Measurements from ENCODE around the gene RALY. TPM values are rescaled to one million over a fixed set of nuclear protein-coding genes. Genes with fewer than 3 reads are reported as not detected.

Gene RALY
- total and polyA plus RNA-seq, 10 of the 15 experiments (the other 5 are each of a cell fraction or from before 2014, with no cell fraction given) = 1.2 to 246 (median 137) TPM

DNA sequence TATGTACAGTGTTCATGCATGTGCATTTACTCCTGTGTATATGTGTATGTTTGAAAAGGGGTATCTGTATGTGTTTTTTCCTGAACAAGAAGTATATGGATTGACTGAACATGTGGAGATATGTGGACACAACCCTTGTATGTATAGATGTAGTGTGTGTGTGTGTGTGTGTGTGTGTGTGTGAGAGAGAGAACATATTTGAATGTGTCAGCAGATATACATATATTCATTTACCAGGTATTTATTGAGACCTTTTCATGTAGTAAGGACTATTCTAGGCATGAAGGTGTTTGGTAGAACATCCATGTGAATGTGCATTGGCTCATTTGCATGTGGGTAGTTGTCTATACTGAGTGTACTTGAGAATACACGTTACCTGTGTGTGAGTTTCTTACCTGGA, 79.1 kb downstream of the RALY start (continued):
- TF ChIP-seq MEF2B (IDR thresholded peaks at IDR 0.05; ENCODE audit: partially characterized antibody, poor library complexity, severe bottlenecking) = no peak
- no peak for TF ChIP-seq TARDBP (IDR thresholded peaks at IDR 0.05; ENCODE audit: borderline replicate concordance)
- TF ChIP-seq SUZ12 (IDR thresholded peaks at IDR 0.05; ENCODE audit: unreplicated experiment) = no peak
- no peak for TF ChIP-seq YY1 (IDR thresholded peaks at IDR 0.05; ENCODE audit: low read depth, low read length)
- no peak for TF ChIP-seq BRCA1 (IDR thresholded peaks at IDR 0.05; ENCODE audit: low read depth, low read length)
- TF ChIP-seq, protein P1, sequence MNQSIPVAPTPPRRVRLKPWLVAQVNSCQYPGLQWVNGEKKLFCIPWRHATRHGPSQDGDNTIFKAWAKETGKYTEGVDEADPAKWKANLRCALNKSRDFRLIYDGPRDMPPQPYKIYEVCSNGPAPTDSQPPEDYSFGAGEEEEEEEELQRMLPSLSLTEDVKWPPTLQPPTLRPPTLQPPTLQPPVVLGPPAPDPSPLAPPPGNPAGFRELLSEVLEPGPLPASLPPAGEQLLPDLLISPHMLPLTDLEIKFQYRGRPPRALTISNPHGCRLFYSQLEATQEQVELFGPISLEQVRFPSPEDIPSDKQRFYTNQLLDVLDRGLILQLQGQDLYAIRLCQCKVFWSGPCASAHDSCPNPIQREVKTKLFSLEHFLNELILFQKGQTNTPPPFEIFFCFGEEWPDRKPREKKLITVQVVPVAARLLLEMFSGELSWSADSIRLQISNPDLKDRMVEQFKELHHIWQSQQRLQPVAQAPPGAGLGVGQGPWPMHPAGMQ (IDR thresholded peaks at IDR 0.05; ENCODE audit: borderline replicate concordance) = no peak
- no peak for TF ChIP-seq SUPT20H (IDR thresholded peaks at IDR 0.05; ENCODE audit: borderline replicate concordance, control insufficient read depth, low read depth, low read length)
- no peak for TF ChIP-seq HDGF (IDR thresholded peaks at IDR 0.05)
- TF ChIP-seq MXI1 (IDR thresholded peaks at IDR 0.05; ENCODE audit: low read depth, low read length) = no peak

DNA sequence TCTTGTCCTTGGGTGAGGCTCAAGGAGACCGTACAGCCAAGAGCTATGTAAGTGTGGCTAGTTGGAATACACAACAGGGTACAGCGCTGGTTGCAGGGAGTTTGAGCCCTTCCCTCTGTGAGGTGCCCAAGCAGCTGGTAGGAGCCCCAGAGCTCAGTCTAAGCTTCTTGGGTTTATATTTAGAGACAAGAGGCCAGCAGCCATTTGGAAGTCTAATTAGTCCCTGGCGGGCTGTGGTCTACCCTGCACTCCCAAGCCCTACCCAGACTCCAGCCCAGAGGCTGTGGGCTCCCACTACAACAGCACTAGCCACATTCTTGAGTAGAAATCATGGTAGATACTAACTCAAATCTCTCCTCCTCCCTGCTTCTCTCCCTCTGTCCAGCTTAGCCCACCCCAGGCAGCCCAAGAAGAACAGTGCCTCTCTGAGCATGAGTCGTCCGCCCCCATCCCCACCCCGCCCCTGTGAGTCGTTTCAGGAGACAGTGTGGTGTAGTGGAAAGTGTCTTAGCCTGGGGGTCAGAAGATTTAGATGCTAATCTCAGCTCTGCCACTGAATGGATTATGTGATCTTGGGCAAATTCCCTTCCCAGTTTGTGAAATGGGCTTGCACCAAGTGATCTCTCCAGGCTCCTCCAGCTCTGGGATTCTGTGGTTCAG, 80.5 kb downstream of the RALY start:
- in situ Hi-C loops (cut with MboI) (no loop called here), intact Hi-C loops (cut with micrococcal nuclease; ENCODE audit: unreplicated experiment) (loop anchor here (5.0 kb wide), 1 partner anchor 142 kb away; no protein-coding TSS in a partner anchor)
- CTCF ChIA-PET = interaction anchor here (1.1 kb wide), 1 partner anchor 9 kb away, joined by 3 read pairs; no protein-coding TSS in a partner anchor
- RAD21 ChIA-PET (ENCODE audit: unreplicated experiment) = no interaction called here
- POLR2A ChIA-PET = no interaction called here
- H3K9ac ChIP-seq (ENCODE audit: control insufficient read depth, insufficient read depth, low read length) = no peak overlapping the region
- 63% methylated on average over 7 of the region's 7 CpGs for WGBS (ENCODE audit: insufficient coverage, insufficient replicate concordance, low lambda C conversion rate, missing lambda C conversion rate)
- H3K4me2 ChIP-seq (ENCODE audit: control insufficient read depth, insufficient read depth) = no peak overlapping the region
- no peak for DNase-seq (ENCODE audit: low read depth, low spot score)
- peaks cover 24 to 37% of the 10 kb centered on the region in 2 experiments; a peak in 3 of 4 replicates for H3K36me3 ChIP-seq (ENCODE audit: control insufficient read depth in 2 of 2, insufficient read depth in 2 of 2, low read length in 1 of 2)
- ATAC-seq = no peak
- BruUV-seq (replicated peaks) = no TSS peak
- no peaks in the 10 kb centered on the region for H3K4me1 ChIP-seq (ENCODE audit: control insufficient read depth, insufficient read depth, low read length)
- SMC1A ChIA-PET (ENCODE audit: uncharacterized antibody, unreplicated experiment) = no interaction called here
- H3K4me3 ChIP-seq = no peak overlapping the region
- no peak for FAIRE-seq
- H3K79me2 ChIP-seq (ENCODE audit: control insufficient read depth, insufficient read depth, low read length) = peaks cover 6% of the 10 kb centered on the region
- no peak overlapping the region for H3K27ac ChIP-seq (ENCODE audit: control insufficient read depth, insufficient read depth)
- no peaks in the 10 kb centered on the region for H4K20me1 ChIP-seq (ENCODE audit: control insufficient read depth, insufficient read depth)
- H2AFZ ChIP-seq (ENCODE audit: control insufficient read depth, low read depth, low read length) = no peak overlapping the region
- no peaks in the 10 kb centered on the region for H3K9me3 ChIP-seq (replicated peaks; ENCODE audit: control insufficient read depth, insufficient read depth, low read length)
- no peaks in the 10 kb centered on the region for H3K27me3 ChIP-seq (replicated peaks in 1 of 2; ENCODE audit: control insufficient read depth in 2 of 2, insufficient read depth in 2 of 2, low read length in 1 of 2)
- TF ChIP-seq HCFC1 (IDR thresholded peaks at IDR 0.05; ENCODE audit: low read length) (no peak), EZH2 (IDR thresholded peaks at IDR 0.05; ENCODE audit: borderline replicate concordance, control insufficient read depth, low read depth, low read length) (no peak), ZNF24 (IDR thresholded peaks at IDR 0.05) (no peak)
- TF ChIP-seq, protein P2, sequence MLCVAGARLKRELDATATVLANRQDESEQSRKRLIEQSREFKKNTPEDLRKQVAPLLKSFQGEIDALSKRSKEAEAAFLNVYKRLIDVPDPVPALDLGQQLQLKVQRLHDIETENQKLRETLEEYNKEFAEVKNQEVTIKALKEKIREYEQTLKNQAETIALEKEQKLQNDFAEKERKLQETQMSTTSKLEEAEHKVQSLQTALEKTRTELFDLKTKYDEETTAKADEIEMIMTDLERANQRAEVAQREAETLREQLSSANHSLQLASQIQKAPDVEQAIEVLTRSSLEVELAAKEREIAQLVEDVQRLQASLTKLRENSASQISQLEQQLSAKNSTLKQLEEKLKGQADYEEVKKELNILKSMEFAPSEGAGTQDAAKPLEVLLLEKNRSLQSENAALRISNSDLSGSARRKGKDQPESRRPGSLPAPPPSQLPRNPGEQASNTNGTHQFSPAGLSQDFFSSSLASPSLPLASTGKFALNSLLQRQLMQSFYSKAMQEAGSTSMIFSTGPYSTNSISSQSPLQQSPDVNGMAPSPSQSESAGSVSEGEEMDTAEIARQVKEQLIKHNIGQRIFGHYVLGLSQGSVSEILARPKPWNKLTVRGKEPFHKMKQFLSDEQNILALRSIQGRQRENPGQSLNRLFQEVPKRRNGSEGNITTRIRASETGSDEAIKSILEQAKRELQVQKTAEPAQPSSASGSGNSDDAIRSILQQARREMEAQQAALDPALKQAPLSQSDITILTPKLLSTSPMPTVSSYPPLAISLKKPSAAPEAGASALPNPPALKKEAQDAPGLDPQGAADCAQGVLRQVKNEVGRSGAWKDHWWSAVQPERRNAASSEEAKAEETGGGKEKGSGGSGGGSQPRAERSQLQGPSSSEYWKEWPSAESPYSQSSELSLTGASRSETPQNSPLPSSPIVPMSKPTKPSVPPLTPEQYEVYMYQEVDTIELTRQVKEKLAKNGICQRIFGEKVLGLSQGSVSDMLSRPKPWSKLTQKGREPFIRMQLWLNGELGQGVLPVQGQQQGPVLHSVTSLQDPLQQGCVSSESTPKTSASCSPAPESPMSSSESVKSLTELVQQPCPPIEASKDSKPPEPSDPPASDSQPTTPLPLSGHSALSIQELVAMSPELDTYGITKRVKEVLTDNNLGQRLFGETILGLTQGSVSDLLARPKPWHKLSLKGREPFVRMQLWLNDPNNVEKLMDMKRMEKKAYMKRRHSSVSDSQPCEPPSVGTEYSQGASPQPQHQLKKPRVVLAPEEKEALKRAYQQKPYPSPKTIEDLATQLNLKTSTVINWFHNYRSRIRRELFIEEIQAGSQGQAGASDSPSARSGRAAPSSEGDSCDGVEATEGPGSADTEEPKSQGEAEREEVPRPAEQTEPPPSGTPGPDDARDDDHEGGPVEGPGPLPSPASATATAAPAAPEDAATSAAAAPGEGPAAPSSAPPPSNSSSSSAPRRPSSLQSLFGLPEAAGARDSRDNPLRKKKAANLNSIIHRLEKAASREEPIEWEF (IDR thresholded peaks at IDR 0.05; ENCODE audit: insufficient replicate concordance, low read depth, low read length) = no peak
- TF ChIP-seq, protein P3, sequence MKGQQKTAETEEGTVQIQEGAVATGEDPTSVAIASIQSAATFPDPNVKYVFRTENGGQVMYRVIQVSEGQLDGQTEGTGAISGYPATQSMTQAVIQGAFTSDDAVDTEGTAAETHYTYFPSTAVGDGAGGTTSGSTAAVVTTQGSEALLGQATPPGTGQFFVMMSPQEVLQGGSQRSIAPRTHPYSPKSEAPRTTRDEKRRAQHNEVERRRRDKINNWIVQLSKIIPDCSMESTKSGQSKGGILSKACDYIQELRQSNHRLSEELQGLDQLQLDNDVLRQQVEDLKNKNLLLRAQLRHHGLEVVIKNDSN (IDR thresholded peaks at IDR 0.05; ENCODE audit: borderline replicate concordance, extremely low read length, insufficient read depth, low read depth, low read length) = no peak

Data from GM12878 (cell line).